Measurements from ENCODE around the gene IQCE.

The IQCE gene, protein sequence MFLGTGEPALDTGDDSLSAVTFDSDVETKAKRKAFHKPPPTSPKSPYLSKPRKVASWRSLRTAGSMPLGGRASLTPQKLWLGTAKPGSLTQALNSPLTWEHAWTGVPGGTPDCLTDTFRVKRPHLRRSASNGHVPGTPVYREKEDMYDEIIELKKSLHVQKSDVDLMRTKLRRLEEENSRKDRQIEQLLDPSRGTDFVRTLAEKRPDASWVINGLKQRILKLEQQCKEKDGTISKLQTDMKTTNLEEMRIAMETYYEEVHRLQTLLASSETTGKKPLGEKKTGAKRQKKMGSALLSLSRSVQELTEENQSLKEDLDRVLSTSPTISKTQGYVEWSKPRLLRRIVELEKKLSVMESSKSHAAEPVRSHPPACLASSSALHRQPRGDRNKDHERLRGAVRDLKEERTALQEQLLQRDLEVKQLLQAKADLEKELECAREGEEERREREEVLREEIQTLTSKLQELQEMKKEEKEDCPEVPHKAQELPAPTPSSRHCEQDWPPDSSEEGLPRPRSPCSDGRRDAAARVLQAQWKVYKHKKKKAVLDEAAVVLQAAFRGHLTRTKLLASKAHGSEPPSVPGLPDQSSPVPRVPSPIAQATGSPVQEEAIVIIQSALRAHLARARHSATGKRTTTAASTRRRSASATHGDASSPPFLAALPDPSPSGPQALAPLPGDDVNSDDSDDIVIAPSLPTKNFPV

DNA sequence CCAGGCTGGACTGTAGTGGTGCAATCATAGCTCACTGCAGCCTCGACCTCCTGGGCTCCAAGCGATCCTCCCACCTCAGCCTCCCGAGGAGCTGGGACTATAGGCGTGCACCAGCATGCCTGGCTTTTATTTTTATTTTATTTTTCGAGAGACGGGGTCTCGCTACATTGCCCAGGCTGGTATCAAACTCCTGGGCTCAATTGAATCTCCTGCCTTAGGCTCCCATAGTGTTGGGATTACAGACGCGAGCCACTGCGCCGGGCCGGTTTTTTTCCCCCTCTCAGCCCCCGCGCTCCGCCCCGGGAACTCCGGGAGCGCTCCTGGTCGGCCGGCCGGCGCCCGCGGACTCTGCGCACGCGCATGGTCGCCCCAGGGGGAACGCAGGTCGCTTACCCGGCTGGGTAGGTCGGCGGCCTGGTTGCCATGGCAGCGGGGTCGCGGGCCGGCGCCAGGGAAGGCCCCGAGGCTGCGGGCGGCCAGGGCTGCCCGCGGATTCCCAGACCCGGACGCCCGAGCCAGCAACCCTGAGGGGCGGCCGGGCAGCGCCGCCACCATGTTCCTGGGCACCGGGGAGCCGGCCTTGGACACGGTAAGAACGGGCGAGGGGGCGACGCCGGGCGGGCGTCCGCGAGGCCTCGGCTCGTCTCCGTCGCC lies at the start of gene IQCE:
Gene IQCE, plus strand, starts transcription at position 351 of the 654 bp plus-strand sequence. Its CDS starts 203 bp downstream, at position 554.
- peak; percentile 77 for DNase-seq (ENCODE audit: low read depth)

DNA sequence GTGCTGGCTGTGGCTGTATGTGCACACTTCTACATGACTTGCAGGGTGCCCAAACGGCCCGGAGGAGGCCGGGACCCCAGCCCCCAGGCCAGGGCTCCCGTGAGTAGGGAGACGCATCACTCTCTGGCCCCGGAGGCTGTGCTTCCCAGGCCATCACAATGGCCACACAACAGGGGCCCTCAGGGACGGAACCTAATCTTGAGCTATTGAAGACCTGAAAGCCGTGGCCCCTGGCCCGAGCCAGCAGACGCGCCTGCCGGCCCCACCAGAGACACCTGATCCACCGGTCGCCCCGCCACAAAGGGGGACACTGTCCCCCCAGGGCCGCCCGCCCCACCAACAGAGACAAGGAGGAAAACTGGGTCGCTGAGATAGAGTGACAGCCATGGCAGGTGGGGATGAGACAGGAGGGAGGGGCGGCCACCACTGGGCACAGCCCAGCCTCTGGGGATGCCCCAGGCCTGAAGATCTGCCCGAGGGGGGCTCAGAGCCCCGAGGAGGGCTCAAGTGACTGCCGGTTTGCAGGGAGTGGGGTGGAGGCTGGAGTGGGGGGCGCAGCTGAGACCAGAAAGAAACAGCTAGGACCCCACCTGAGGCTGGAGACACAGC lies 49.4 kb upstream of the IQCE start:
- no peak for DNase-seq (ENCODE audit: low read depth)

DNA sequence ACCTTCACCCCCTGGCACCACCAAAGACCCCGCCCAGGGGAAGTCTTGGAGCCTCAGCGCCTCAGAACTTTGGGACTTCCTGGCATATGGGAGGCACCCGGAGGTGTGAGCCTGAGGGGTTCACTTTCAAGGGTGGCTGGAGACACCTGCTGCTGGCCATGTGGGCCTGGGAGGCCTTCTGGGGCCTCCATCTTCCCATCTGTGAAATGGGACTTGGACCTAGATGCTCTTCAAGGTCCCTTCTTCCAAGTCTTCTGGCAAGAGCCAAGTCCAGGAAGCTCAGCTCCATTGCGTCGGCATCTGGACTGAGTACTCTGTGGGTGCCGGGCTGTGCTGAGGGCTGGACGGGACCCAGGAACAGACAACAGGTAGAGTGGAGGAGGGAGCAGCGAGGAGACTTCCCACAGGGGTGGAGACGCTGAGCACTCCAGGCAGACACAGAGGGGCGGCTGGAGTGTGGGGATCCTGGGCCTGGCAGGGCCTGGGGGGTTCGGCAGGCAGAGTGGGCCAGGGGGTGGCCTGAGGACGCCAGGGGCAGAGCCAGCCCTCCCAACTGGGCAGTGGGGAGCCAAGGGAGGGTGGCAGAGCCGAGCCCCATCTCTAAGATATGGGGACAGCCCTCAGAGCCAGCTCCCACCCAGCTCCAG lies 48.5 kb upstream of the IQCE start:
- DNase-seq (ENCODE audit: low read depth), result no peak

DNA sequence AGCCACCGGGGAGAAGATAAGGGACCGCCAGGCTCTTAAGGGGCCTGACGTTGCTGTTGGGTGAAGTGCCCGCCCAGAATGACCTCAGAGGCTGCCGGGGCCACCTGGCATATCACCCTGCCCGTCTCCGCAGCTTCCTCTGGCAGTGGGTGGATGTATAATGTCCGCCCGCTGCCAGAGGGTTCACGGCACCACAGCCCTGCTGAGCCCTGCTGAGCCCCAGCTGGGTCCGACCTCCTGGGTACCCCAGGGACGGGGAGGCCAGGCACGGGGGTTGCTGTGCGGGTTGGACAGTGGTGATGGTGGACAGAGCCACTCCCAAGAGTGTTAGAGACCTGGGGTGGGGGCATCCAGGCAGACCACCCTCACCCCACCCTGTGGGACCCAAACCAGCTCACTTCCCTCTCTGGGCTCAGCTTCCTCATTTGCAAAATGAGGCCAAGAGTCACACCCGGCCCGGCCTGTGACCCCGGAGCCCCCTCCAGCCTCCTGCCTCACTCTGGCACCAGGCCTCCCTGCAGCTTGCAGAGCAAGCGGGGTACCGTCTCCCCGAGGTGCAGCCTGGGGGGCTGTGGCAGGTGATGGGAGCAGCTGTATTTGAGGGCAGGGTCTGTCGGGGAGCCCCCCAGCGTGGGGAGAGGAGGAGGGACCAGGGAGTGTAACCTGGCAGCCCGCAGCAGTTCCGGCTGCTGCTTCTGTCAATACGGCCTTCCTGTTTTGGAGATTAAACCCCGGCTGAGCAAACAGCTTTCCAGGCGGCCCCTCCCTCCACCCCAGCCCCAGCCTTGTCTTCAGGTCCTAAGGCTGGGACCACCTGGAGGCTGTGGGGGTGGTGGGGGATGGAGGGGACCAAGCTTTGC lies 47.6 kb upstream of the IQCE start:
- DNase-seq (ENCODE audit: low read depth), result no peak

DNA sequence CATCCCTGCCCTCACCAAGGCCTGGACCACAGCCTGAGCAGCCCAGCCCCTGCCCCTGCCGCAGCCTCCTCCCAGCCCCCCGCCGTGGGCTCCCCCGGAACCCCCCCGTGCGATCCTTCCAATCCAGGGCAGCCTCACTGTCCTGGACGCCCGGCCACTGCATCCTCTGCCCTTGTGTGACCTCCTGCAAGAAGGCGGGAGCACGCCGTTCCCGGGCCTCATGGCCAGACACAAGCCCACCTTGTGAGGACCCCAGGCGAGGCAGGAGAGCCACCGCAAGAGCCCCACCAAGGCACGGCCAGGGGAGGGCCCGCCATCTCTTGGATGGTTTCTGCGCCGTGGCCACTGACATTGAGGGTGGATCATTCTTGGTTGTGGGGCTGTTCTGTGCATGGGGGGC lies 47.0 kb upstream of the IQCE start:
- DNase-seq (ENCODE audit: low read depth), result no peak

DNA sequence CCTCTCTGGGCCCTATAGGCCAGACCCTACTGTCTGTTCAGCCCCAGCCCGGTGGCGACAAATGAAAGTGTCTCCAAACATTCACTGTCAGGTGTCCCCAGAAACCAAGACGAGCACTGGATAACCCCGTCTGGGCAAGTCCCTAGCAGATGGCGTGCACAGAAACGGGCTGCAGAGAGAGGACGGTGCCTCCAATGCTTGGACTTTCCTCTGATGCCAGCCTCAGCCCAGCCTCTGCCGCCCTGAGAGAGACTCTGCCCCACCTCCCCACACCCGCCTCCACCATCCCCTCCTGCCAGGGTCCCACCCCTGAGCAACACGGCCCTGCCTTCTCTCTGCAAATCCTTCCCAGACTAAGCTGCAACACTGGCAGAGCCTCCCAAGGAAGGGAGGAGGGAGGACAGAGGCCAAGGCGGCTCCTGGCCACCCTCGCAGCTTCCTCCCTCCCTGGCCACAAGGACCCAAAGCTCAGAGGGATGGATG lies 46.6 kb upstream of the IQCE start:
- DNase-seq (ENCODE audit: low read depth), result no peak

DNA sequence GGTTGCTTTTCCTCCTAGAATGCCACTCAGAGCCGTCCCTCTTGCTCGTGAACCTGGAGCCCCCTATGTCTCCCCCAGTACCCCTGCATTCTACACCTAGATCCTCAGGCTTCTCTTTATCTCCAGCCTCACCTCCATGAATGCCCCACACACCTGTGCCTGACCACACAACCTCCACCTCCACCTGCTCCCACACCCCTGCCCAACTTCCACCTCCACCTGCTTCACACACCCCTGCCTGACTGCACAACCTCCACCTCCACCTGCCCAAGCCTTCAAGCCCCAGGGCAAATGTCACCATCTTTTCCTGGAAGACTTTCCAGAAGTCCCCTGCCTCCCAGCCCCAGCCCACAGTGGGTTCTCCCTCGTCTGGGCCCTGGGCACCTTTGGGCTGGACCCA lies 46.1 kb upstream of the IQCE start:
- DNase-seq (ENCODE audit: low read depth), result no peak

DNA sequence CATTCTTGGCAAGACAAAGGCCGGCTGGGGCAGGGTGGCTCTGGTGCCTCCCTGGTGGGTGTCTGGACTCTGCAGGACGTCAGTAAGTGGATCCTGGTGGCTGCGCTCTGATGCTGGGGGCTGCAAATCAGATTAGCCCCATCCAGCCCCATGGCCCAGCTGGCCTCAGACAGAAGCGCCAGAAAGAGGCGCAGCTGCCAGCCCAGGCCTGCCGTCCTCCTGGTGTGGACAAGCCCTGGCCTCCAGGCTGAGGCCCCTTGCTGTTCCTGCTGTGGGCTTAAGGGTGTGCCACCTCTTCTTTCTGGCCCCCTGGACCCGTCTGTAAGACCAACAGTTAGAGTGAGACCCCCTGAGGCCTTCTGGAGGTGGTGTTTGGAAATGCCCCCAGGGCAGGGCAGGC lies 45.1 kb upstream of the IQCE start:
- no peak for DNase-seq (ENCODE audit: low read depth)

DNA sequence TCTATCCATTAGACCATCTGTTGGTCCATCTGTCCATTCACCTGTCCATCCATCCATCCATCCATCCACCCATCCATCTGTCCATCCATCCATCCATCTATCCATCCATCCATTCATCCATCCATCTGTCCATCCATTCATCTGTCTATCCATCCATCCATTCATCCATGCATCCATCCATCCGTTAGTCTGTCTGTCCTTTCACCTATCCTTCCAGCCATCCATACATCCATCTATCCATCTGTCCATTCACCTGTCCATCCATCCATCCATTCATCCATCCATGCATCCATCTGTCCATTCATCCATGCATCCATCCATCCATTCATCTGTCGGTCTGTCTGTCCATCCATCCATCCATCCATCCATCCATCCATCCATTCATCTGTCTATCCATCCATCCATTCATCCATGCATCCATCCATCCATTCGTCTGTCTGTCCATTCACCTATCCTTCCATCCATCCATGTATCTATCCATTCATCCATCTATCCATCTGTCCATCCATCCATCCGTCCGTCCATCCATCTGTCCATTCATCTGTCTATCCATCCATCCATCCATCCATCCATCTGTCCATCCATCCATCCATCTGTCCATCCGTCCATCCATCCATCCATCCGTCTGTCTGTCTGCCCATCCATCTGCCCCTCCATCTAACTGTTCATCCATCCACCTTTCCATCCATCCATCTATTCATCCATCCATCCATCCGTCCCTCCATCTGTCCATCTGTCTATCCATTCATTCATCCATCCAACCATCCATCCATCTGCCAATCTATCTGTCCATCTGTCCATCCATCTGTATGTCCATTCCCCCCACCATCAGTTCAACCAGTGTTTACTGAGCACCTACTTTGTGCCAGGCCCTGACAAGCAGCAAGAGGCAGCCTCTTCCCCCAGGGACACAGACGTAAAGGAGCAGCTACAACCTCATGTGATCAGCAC lies 44.0 kb upstream of the IQCE start:
- no peak for DNase-seq (ENCODE audit: low read depth)

DNA sequence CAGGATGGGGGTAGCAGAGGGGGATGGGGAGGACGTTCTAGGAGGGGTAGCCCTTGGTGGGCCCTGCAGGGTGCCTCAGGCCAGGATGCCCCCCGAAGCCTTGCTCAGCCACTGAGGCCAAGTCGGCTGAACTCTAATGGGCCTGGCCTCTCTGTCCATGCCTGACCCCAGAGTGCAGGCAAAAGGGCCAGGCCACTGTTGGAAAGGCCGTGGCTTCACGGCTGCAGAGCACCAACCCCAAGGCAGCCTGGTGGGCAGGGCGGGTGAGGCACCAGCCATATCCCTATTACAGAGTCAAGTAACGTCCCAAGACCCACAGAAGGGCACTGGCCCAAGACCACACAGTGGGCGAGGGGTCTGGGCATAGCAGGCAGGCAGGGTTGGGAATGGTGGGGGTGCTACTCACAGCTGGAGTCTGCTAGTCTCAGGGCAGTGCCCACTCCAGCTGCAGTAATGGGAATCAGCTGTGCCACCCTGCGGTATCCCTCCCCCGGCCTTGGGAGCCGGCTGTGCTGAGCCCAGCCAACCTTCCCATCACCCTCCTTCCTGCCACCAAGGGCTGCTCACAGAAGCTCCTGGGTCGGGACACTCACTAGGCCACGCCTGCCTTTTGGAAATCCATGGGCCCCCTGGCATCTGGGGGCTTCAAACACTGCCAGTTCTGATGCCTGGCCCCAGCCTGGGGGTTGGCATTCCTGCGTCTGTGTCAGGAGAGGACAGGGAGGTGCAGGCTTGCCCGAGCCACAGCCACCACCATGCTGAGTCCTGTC lies 43.2 kb upstream of the IQCE start:
- DNase-seq (ENCODE audit: low read depth), result no peak

DNA sequence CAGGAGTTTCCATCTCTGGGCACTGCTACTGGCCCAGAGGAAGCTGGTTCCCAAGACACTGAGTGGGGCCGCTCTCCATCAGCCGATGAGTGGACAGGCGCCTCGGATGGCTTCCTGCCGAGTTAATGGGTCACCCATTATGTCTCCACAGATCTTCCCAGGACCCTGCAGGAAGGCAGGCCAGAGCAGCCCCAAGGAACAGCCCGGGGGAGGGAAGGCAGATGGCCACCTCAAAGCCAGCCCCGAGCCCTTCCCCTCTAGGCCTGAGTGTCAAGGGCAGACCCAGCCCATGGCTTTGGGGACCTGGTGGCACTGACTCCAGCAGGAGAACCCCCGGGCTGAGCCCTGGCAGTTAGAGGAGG lies 42.6 kb upstream of the IQCE start:
- no peak for DNase-seq (ENCODE audit: low read depth)

DNA sequence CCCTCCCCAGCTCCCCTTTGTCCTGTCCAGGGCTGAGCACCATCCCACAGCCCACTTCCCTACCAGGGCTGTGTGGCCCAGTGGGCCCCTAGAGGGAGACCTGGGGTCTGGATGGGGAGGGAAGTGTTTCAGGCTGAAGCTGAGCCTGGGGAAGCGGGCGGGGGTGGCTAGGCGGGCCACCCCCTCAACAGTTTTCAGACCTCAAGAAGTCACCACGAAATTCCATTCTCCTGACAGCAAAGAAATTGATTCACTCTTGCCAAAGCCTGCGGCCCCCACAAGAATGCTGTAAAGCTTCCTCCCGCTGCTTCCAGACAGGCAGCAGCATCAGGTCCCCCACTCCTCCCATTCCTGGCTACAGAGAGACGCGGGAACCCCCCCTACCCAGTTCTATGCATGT lies 41.8 kb upstream of the IQCE start:
- DNase-seq (ENCODE audit: low read depth), result peak; percentile 51

DNA sequence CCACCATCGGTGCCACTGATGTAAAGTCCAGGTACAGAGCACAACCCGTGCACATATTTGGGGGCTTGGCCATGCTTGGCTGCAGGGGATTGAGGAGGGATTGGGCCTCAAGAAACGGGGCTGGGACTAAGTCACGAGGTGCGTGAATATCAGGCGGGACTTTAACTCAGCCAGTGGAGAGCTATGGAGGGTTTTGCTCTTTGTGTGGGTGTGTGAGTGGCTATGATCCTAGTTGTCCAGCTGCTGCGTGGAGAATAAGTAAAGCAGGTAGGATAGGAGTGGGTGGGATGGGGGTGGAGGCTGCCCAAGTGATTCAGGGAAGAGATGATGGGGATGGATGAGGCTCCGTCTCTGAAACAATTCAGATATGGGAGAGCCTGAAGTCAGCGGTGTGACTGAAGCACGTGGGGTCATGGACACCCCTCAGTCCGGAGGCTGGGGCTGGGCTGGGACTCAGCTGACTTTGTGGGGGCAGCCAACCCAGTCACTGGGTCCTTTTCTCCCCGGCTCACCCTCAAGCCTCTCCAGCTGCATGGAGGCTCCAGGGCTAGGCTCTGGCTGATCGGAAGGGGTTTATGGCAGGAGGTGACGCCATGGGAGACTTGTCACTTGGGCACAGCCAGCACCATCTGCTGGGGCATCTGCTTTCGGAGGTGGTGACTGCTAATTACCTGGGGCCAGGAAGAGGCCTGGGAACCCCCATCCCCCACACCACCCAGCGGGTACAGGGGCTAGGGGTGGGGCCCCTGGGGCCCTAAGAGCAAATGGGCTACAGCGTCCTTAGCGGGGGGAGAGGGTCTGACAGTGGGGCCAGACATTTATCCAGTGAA lies 40.9 kb upstream of the IQCE start:
- DNase-seq (ENCODE audit: low read depth), result no peak

DNA sequence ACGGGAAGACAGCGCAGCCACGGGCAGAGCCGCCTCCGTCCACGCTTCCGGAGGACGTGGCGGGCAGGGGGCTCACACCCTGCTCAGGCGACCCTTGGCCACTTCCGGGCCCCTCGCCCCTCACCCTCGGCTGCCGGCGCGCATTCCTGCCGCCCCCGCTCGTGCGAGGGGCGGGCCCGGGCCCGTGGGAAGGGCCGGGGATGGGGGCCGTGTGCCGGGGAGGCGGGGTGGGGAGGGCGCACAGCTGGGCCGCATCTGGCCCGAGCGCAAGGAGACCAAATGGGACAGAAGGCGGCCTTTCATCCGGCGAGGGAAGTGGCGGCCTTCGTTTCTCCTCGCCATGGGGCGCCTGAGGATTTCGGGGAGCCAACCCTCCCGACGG lies 40.1 kb upstream of the IQCE start:
- DNase-seq (ENCODE audit: low read depth), result no peak

DNA sequence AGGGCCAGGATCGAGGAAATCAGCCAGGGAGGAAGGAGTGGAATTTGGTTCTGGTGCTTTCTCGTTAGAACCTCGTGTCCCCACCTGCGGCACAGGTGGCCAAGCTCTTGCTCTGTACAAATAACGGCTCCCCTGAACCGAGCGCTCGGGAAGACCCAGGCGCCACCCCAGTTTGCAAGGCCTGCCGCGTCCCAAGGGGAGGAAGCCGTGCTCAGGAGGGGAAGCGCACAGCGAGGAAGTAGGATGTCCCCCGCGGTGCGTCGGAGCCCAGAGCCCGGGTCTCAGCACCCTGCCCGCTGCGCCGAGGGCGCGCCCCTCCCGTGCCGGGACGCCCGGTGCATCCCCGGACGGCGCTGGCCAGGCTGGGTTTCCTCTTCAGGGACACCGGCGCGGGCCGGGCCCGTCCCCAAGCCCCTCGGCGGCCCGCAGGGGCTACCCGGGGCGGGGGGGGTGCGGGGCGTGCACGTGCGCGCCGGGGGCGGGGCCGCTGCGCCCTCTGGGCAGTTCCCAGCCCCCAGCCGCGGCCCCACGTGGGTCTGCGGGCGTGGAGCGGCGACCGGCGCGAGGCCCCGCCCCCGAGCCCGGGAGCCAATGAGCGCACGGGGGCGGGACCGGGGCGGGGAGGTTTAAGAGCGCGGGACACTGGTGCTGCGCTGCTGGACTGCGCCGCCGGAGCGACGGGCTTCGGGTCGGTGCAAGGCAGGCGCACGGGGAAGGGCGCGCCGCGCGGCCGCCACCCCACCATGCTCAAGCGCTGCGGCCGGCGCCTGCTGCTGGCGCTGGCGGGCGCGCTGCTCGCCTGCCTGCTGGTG lies 39.5 kb upstream of the IQCE start, which contains the start of gene LFNG:
Gene LFNG, plus strand, starts transcription at position 656 of the 812 bp plus-strand sequence. Its CDS starts 88 bp downstream, at position 744.
- peak; percentile 63 for DNase-seq (ENCODE audit: low read depth)

DNA sequence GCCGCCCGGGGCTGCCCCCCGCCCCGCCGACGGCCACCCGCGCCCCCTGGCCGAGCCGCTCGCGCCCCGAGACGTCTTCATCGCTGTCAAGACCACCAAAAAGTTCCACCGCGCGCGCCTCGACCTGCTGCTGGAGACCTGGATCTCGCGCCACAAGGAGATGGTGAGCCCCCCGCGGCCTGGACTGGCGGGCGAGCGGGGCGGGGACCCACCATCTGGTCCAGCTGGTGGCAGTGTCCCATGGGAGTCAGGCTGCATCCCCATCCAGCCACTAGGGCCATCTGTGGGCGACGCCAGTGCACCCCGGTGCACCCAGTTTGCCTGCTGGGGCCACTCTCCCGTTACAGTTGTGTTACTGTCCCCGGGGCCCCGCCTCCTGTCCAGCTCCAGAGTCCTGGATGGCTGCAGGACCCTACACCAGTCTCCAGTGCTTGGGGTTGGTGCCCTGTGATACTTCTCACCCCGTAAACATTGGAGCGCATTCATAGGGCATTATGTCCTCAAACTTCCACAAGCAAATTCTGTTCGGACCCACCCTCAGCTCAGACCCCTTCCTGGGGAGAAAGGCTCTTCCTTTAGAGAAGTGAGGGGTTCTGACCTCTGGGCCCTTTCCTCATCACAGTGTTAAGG lies 38.5 kb upstream of the IQCE start:
- DNase-seq (ENCODE audit: low read depth), result no peak

All from fibroblast of the conjunctiva (primary cell).